Ascending aorta (tissue), 2 donors: ENCODE measurements around the gene COL4A2. TPM values are rescaled to one million over a fixed set of nuclear protein-coding genes. Genes with fewer than 3 reads are reported as not detected.

Experiments used
- DNase-seq, 2 donors: peaks; one replicate each; pipeline ENCODE4 v3.0.0-alpha.2; 2019; ENCODE audit warnings: low spot score in 2 of 2
- H3K27ac ChIP-seq, 2 donors: fragments of 200-600 bp; sonication (generic); one replicate each; pipeline ENCODE4 v1.5.1; 2016 to 2017; ENCODE audit warnings: mild to moderate bottlenecking in 1 of 2
- H3K27me3 ChIP-seq: fragments of 200-600 bp; sonication (generic); one replicate; pipeline ENCODE4 v1.5.1; 2017
- H3K36me3 ChIP-seq, 2 donors: fragments of 200-600 bp; sonication (generic); one replicate each; pipeline ENCODE4 v1.5.1; 2016
- H3K4me1 ChIP-seq, 2 donors: fragments of 200-600 bp; sonication (generic); one replicate each; pipeline ENCODE4 v1.5.1; 2016 to 2017; ENCODE audit warnings: mild to moderate bottlenecking in 1 of 2
- H3K4me3 ChIP-seq, 2 donors: fragments of 200-600 bp; sonication (generic); one replicate each; pipeline ENCODE4 v1.5.1; 2016 to 2017; ENCODE audit warnings: mild to moderate bottlenecking in 1 of 2
- H3K9me3 ChIP-seq, 2 donors: fragments of 200-600 bp; sonication (generic); one replicate each; pipeline ENCODE4 v1.5.1; 2016
- intact Hi-C: fragments of 100-400 bp; cut with DNase I; formaldehyde crosslinking; loops from one replicate; pipeline ENCODE4 v1.15.1; 2023
- total RNA-seq: library from RNA; depleted of rRNA; stranded (reverse); fragments of >200 nt; gene quantifications from one replicate; pipeline ENCODE4 v1.1.0, GENCODE V29; 2016
- TF ChIP-seq, protein P1 (sequence below), 3 experiments: fragments of 200-600 bp in 2 of 3; fragments of 450-650 bp in 1 of 3; sonication (generic) in 2 of 3; IDR thresholded peaks; one replicate each; pipeline ENCODE4 v1.5.1; 2016 to 2019; ENCODE audit warnings: antibody characterized with exemption in 3 of 3, mild to moderate bottlenecking in 1 of 3, moderate library complexity in 1 of 3

COL4A2 gene
- total RNA-seq, 1 donor from 2014 or later, result 1,227 TPM

DNA sequence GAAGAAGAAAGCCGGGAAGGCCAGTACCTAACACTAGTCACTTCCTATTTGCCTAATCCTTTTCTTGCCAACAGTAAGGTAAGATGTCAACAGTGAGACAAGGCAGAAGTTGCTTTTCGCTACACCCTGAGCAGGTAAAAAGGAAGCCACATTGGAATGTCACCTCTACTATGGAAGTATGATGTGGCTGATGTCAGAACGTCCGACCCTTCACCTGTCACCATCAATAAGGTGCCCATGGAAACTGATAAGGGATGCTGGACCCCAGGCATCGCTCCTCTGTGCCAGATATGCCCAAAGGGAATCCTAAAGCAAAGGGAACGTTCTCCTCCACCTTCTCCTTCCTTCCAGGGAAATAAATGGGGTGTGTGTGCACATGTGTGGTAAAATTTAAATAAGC is 34.4 kb upstream of the COL4A2 start:
- H3K4me1 ChIP-seq, result peaks cover 9 to 61% of the 10 kb centered on the region in 2 donors
- TF ChIP-seq, protein P1, sequence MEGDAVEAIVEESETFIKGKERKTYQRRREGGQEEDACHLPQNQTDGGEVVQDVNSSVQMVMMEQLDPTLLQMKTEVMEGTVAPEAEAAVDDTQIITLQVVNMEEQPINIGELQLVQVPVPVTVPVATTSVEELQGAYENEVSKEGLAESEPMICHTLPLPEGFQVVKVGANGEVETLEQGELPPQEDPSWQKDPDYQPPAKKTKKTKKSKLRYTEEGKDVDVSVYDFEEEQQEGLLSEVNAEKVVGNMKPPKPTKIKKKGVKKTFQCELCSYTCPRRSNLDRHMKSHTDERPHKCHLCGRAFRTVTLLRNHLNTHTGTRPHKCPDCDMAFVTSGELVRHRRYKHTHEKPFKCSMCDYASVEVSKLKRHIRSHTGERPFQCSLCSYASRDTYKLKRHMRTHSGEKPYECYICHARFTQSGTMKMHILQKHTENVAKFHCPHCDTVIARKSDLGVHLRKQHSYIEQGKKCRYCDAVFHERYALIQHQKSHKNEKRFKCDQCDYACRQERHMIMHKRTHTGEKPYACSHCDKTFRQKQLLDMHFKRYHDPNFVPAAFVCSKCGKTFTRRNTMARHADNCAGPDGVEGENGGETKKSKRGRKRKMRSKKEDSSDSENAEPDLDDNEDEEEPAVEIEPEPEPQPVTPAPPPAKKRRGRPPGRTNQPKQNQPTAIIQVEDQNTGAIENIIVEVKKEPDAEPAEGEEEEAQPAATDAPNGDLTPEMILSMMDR (IDR thresholded peaks at IDR 0.05), result no peak
- H3K27ac ChIP-seq, result peak overlapping the region; percentile 22 to 67
- DNase-seq, result no peak
- H3K36me3 ChIP-seq, result peaks cover 8 to 17% of the 10 kb centered on the region in 2 donors
- no peak overlapping the region for H3K4me3 ChIP-seq
- H3K27me3 ChIP-seq, result no peaks in the 10 kb centered on the region
- no peaks in the 10 kb centered on the region for H3K9me3 ChIP-seq
- intact Hi-C loops, result no loop called here

DNA sequence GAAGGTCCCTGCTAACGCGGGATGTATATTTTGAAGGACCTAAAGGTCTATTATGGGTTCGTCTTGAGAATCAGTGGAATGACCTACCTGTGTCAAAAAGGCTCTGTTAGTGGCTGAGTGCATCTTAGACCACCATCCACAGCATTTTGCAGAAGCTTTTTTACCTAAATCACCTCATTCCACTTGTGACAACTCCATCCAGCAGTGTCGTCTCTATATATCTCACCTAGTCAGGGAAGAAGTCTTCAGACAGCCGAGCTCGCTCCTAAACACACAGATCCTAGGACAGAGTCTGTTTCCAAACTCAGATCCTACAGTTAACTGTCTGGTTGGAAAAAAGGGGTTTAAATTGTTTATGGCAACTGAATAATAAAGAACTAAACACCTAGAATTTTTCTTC is 33.8 kb upstream of the COL4A2 start:
- peaks cover 8 to 17% of the 10 kb centered on the region in 2 donors for H3K36me3 ChIP-seq
- H3K4me3 ChIP-seq, result no peak overlapping the region
- H3K9me3 ChIP-seq, result no peaks in the 10 kb centered on the region
- peak in 1 of 2 donors; percentile 51 for DNase-seq
- H3K27ac ChIP-seq, result peak overlapping the region; percentile 22 to 67
- no peaks in the 10 kb centered on the region for H3K27me3 ChIP-seq
- TF ChIP-seq, protein P1 (IDR thresholded peaks at IDR 0.05), result no peak
- peaks cover 5 to 59% of the 10 kb centered on the region in 2 donors for H3K4me1 ChIP-seq
- intact Hi-C loops, result no loop called here

DNA sequence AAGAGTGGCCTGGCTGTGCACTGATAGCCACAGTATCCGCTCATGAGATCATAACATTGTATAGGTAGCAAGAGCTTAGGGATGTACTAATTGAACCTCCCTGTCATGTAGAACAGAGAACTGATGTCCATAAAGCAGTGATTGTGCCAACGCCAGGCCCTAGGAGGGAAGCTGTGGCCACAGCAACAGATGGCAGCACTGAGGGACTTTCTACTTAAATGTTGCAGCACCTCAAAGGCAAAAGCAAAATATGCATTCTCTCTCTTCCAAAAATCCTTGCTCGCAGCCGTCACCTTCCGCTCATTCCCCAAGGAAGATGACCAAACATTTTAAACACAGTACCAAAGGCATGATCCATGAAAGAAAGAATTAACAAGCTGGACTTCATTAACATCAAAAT is 32.4 kb upstream of the COL4A2 start:
- intact Hi-C loops, result no loop called here
- Histone ChIP-seq H3K9me3 (no peaks in the 10 kb centered on the region), H3K4me3 (no peak overlapping the region), H3K27ac (peak overlapping the region; percentile 39 to 67), H3K27me3 (no peaks in the 10 kb centered on the region), H3K36me3 (peaks cover 8 to 12% of the 10 kb centered on the region in 2 donors), H3K4me1 (peaks cover 0 to 49% of the 10 kb centered on the region in 2 donors)
- TF ChIP-seq, protein P1 (IDR thresholded peaks at IDR 0.05), result peak; percentile 11 to 41 (median 41)
- DNase-seq, result peak in 1 of 2 donors; percentile 74

DNA sequence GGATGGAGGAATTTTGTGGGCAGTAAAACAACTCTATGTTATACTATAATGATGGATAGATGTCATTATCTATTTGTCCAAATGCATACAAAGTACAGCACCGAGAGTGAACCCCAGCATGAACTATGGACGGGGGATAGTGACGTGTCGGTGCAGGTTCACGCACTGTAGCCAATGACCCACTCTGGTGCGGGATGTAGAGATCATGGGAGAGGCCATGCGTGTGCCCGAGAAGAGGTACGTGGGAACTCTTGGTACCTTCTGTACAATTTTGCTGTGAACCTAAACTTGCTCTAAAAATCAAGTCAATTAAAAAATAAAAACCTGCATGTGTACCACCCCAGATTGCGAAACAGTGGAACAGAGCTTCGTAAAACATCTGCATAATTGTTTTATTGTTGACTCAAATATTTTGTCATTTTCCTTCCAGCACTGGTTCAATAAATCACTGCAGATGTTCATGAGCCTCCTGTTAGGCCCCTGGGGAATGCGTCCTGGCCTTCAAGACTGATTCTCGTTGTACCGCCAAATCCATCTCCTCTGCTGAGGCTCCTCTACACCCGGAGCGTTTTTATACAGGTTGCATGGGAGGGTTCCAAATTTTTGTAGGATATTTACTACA is 31.0 kb upstream of the COL4A2 start:
- no peaks in the 10 kb centered on the region for H3K27me3 ChIP-seq
- no peak overlapping the region for H3K4me3 ChIP-seq
- H3K9me3 ChIP-seq, result no peaks in the 10 kb centered on the region
- TF ChIP-seq, protein P1 (IDR thresholded peaks at IDR 0.05), result no peak
- H3K36me3 ChIP-seq, result peaks cover 8 to 12% of the 10 kb centered on the region in 2 donors
- peak in 1 of 2 donors; percentile 60 for DNase-seq
- intact Hi-C loops, result no loop called here
- H3K27ac ChIP-seq, result peak overlapping the region; percentile 34 to 67
- H3K4me1 ChIP-seq, result peaks cover 0 to 52% of the 10 kb centered on the region in 2 donors

DNA sequence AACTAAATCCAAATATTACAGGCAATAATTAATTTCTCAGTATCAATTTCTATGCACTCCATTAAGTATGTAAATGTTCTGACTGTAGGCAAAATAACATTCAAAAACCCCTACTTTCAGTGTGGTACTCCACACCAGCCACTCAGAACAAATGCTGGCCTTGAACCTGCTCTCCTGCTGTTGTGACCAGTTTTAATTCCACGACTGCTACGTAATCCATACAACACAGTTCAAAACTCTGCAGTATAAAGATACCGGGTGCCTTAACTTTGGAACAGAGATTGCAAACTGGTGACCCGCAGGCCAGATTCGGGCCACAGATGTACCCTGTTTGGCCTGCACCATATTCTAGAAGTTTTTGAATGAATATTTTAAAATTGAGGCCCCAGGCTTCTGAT is 30.5 kb upstream of the COL4A2 start:
- TF ChIP-seq, protein P1 (IDR thresholded peaks at IDR 0.05), result no peak
- peak overlapping the region; percentile 27 to 34 for H3K27ac ChIP-seq
- intact Hi-C loops, result no loop called here
- H3K4me3 ChIP-seq, result no peak overlapping the region
- H3K27me3 ChIP-seq, result no peaks in the 10 kb centered on the region
- DNase-seq, result no peak
- peaks cover 8 to 12% of the 10 kb centered on the region in 2 donors for H3K36me3 ChIP-seq
- H3K9me3 ChIP-seq, result no peaks in the 10 kb centered on the region
- H3K4me1 ChIP-seq, result peaks cover 0 to 52% of the 10 kb centered on the region in 2 donors
